NCI-H226 (cell line): ENCODE measurements around the gene CCDC154.

Source experiments
- DNase-seq: peaks from one replicate; pipeline ENCODE4 v3.0.0-alpha.2; 2015

The CCDC154 gene

DNA sequence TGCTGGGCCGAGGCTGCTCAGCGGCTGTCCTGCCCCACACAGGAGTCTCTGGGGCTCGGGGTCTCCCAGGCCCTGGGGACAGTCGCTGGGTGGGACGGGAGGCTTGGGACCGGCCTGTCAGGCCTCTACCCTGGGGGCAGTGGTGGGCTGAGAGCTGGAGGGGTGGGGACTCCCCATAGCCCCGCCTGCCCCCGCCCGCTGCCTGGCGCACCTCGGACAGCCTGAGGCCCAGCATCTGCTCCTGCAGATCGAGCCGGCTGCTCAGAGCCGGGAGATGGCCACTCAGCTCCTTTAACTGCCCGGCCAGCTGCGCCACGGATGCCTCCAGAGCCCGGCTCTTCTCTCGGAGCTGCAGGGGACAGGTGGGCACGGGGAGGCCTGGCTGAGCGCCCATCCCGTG is 6.8 kb downstream of the CCDC154 start:
- no peak for DNase-seq

DNA sequence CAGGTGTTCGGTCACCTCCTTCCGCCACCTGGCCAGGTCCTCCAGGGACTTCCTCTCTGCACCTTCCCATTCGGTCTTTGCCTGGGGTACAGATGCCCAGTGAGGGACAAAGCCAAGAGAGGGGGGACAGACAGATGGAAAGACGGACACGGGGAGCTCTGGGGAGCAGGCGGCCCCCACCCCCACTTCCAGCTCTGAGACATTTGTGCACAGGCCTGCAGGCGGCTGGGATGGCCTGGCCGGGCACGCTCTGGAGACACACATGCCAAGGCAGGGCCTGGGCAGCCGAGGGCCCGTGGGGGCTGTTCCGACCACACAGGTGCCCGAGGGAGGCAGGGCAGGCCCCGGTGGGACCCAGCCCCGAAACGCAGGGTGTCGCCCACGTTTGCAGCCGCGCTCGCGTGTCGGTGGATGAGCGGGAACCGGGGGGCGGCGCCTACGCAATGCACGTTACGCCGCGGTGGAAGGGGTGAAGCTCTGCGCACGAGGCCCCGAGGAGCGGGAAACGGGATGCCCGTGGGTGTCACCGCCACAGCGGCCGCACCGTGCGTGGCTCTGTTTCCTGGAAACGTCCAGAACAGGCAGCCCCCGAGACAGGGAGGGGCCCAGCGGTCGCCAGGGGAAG is 7.5 kb downstream of the CCDC154 start:
- DNase-seq = no peak

DNA sequence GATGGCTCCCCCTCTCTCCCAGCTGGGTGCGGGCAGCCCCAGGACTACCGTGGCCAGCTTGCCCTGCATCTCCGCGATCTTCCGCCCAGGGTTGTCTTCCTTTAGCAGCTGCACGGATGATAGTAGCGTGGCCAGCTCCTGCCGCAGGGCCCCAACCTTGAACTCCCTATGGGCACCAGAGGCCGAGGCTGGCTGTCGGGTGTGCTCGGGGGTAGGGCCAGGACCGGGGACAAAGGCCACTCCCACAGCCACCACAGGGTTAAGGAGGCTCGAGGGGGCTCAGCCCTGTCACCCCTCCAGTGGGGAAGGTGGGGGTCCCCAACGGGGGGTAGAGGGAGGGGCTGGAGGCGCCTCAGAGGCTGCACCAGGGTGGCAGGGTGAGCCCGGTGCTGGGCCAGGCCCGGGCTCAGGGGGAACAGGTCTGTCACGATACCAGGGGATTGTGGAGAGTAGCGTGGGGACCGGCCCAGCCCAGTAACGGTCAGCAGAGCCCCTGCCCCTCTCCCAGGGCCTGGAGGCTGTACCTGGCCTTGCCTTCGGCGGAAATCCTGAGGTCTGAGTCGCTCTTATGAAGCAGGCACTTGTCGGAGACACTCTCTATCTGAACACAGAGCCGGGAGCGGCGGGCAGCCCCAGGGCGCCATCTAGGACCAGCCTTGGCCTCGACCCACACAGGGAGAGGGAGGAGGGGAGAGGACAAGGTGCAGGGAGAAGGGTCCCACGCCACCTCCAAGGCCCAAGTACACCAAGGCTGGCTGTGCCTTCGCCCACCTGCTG is 8.2 kb downstream of the CCDC154 start:
- DNase-seq = no peak

DNA sequence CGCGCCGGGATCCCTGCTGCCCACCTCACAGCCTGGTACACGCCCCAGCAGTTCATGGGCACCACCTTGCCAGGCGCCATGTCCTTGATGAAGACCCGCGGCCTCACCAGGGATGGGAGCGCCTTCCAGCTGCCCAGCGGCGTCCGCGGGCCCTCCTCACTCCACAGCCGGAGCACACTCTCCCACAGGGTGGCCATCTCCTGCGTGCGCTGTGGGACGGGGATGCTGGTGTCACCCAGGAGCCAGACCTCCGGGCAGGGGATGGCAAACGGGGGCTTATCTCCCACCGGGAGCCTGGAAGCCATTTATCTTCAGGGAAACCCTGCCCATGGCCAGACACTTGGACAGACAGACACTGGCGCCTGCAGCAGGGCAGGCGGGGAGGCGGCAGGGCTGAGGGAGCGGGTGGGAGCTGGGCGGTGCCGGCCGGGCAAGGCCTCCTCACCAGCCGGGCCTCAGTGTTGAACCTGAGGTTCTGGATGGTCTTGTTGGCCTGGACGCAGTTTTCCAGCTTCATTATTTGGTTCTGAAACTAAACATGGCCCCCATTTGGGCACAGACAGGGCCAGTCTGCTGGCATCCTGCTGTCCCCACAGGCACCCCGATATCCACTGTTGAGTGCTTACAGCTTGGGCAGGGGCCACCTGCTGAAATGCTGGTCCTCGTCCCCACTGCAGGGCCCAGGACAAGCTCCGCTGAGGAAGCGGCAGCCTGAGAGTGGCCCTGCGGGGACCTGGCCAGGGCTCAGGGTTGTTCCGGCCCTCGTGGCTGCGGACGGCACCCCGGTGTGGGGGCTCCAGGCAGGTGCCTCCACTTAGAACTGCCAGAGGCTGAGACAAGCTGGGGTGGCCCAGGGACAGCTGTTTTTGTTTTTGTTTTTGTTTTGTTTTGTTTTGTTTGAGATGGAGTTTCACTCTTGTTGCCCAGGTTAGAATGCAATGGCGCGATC is 9.4 kb downstream of the CCDC154 start:
- DNase-seq = no peak

GRCh38 chr16:1433756-1434155 is 10.6 kb downstream of the CCDC154 start:
- DNase-seq = no peak

DNA sequence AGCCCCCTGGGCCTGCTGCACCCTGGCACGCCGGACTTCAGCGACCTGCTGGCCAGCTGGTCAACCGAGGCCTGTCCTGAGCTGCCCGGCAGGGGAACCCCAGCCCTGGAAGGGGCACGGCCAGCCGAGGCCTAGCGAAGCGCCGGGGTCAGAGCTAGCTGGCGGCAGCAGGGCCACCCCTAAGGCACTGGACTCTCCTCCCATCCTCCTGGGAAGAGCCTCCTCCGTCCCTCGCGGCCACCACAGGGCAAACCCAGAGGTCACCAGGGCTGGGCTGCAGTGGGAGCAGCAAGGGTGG is 11.1 kb downstream of the CCDC154 start:
- no peak for DNase-seq

GRCh38 chr16:1432388-1433262 is 11.7 kb downstream of the CCDC154 start:
- no peak for DNase-seq

DNA sequence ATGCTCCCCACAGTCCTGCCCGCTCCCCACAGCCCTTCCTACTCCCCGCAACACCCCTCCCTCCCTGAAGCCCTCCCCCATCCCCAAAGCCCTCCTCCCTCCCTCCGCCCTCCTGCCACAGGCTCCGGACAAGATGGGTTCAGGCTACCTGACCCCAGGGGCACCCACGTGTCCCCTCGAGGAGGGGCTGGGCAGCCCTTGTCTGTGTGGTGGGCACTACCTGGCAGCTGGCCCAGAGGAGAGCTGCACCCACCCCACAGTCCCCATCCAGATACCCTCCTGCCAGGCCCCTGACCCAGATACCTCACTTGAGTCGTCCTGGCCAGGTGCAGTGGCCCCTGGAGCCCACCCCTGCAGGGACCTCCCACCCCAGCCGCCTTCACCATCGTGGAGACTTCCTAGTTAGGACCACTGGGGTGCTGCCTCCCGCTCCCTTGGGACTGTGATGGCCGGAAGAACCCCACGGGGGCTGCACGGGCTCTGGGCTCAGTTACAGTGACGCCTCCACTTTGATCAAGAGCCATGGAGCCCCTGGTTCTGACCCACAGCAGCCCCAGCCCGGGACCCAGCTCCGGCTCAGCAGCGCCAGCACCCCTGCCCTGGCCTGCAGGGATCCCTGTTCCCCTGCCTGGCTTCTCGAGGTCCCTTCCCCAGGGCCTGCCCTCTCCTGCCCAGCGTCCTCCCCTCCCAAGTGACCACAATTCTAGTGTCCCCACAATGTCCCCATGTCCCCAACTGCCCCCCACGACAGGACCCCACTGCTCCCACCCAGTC is 12.7 kb downstream of the CCDC154 start:
- DNase-seq = no peak

DNA sequence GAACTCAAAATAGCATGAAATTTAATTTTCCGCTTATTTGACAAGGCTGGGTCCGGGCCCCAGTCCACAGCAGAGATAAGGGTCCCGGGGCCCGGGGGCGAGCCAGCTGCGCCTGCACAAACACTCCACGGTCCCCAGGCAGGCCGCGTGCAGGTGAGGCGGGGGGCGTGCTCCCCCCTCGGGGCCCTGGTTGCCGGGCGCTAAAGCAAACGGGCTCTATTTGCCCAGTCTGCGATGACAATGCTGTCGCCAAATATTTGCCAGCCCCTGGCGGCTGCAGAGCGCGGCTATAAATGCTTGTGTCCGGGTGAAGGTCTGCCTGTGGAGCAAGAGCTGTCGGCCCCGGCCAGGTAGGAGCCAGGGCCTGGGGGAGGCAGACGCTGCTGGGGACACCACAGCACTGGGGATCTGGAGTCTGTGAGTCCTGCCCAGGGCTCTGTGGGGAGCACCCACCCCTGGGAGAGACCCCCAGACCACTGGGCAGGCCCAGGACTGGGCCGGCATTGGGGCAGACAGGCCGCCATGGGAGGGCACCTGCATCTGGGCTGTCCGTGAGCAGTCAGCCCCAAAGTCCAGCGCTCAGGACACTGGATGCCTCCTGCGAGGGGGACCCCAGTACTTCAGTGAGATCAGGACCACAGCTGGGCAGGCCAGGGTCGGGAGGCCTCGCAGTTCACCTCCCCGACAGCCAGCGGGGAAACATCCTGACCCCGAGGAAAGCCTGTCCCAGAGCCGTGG is 13.4 kb downstream of the CCDC154 start, which contains the start of gene PERCC1:
Gene PERCC1 (plus strand): TSS at position 320 of the 738 bp plus-strand sequence. CDS start 1,516 bp downstream, outside the sequence.
- DNase-seq = no peak

GRCh38 chr16:1430214-1430758 is 14.1 kb downstream of the CCDC154 start:
- no peak for DNase-seq

DNA sequence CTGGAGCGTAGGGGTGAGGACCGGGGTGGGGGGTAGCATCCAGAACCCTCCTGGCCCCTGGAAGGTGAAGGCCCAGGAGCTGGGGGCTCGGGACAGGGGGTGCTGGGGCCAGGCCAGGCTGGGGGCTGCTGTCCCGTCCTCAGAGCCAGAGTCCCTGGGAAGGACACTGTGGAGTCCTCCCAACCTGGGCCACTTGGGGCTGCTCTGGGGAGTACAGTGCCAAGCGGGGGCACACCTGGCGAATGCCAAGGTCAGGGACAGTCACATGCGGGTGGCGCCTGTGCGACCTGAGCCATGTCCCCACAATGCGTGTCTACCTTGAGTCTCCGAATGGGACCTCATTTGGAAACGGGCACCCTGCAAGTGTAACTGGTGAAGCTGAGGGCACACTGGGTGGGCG is 14.7 kb downstream of the CCDC154 start:
- no peak for DNase-seq

- no peak for DNase-seq
Observed at GRCh38 chr16:1429012-1429411, 15.3 kb downstream of the CCDC154 start.

DNA sequence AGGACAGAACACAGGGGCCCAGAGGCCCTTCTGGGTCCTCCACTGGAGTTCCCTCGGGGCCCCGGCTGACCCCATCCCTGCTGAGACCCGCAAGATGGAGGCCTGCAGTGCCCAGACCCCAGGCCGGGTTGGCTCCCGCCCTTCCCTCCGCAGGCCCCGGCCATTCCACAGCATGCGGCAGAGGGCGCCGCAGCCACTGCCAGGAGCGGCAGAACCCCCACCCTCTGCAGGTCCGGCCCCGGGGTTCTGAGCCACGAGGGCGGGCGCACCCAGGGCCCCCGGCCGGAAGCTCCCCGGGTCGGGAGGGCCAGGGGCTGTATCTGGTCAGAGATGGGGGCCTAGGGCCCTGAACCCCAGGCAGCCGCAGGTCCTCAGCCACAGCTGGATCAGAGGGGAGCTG is 15.8 kb downstream of the CCDC154 start:
- no peak for DNase-seq

- no peak for DNase-seq
Observed at GRCh38 chr16:1427473-1428461, 16.6 kb downstream of the CCDC154 start.

DNA sequence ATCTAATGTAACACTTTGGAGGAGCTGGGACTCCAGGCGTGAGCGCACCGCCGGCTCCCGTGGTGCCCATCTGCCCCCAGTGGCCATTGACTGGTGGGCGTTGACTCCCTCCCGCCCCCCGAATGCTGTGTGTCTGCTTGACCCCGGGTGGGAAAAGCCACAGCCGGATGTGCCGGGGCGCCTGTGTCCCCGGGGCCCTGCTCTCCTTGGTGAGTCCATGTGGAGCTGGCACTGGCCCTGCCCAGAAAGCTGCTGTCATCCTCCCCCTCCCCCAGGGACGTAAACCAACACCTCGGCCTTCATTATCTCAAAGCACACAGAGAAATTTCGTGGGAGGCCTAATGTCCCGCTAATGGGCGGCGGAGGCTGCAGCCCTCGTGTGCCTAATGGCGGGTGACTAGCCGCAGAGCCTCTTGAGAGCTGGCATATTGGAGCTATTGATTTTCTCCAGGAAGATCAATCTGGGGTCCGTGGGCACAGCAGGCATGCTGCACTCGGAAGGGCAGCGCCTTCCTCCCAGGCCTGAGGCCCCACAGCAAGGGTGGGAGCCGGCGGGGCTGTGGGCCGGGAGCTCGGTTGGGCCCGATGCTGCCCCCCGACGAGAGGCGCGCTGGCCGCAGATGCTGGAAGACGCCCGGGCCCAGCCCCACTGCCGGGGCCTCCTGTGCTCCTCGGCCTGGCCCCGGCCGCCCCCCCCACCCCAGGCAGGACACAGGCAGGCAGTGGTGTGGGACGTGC is 17.5 kb downstream of the CCDC154 start:
- DNase-seq = no peak

DNA sequence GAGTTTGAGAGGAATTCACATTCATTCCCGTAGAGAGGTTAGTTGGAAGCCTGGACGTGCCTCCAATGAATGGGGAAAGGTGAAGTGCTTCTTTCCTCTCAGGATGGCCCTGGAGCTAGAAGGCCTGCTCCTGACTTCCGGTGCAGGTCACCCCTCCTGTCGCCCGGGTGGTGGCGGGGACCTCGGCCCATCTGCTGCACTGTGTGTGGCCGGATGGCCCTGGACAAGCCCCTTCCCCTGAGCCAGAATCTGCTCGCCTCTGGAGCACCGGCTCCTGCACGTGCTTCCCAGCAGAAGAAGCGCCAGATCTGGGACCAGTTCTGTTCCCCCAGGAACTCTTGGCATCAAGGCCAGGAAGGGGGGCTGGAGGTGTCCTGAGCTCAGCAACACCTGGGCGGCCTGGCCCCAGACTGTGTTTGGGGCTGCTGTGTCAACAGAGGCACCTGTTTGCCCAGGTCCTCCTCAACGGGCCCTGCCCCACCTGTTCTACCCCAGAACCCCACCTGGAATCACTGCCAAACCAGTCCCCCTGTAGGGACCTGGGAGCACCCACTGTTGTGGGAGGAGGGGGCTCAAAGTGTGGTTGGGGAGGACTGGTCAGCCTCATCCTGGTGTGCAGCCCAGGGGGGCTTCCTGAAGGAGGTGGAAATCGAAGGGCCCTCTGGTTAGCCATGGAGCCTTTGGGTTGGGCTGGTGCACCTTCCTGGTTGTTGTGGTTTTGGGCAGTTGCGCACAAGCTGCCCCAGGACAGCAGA is 18.6 kb downstream of the CCDC154 start:
- no peak for DNase-seq

GRCh38 chr16:1424028-1424427 is 20.3 kb downstream of the CCDC154 start:
- no peak for DNase-seq

GRCh38 chr16:1422076-1422475 is 22.3 kb downstream of the CCDC154 start:
- DNase-seq = no peak
